Measurements from ENCODE around the gene PLA2G6. TPM values are rescaled to one million over a fixed set of nuclear protein-coding genes. Genes with fewer than 3 reads are reported as not detected.

Gene PLA2G6
- total RNA-seq, 1 donor, result 10.8 TPM

- no peak within 1 kb of the TSS for H3K4me3 ChIP-seq (ENCODE audit: low read depth, low read length)
- no peak for DNase-seq (ENCODE audit: low read depth)
- no peak for TF ChIP-seq CTCF (IDR thresholded peaks at IDR 0.05; ENCODE audit: insufficient read depth, low read depth, low read length)
Measured at GRCh38 chr22:38110008-38110862, 71.4 kb downstream of the PLA2G6 start, which contains the start of gene BAIAP2L2. Gene BAIAP2L2, minus strand, starts transcription at chr22:38110684. Its CDS starts 159 bp downstream, at chr22:38110525.

- no peak for TF ChIP-seq CTCF (IDR thresholded peaks at IDR 0.05; ENCODE audit: insufficient read depth, low read depth, low read length)
- DNase-seq (ENCODE audit: low read depth), result no peak
- no peak overlapping the region for H3K4me3 ChIP-seq (ENCODE audit: low read depth, low read length)
Measured at GRCh38 chr22:38109371-38110001, 72.1 kb downstream of the PLA2G6 start.

GRCh38 chr22:38108561-38109319, 72.9 kb downstream of the PLA2G6 start:
- H3K4me3 ChIP-seq (ENCODE audit: low read depth, low read length), result no peak overlapping the region
- TF ChIP-seq CTCF (IDR thresholded peaks at IDR 0.05; ENCODE audit: insufficient read depth, low read depth, low read length), result no peak
- DNase-seq (ENCODE audit: low read depth), result no peak

- no peak for DNase-seq (ENCODE audit: low read depth)
- H3K4me3 ChIP-seq (ENCODE audit: low read depth, low read length), result no peak overlapping the region
- TF ChIP-seq CTCF (IDR thresholded peaks at IDR 0.05; ENCODE audit: insufficient read depth, low read depth, low read length), result no peak
Measured at GRCh38 chr22:38107692-38108515, 73.7 kb downstream of the PLA2G6 start.

GRCh38 chr22:38106814-38107578, 74.6 kb downstream of the PLA2G6 start:
- no peak for TF ChIP-seq CTCF (IDR thresholded peaks at IDR 0.05; ENCODE audit: insufficient read depth, low read depth, low read length)
- no peak for DNase-seq (ENCODE audit: low read depth)
- no peak overlapping the region for H3K4me3 ChIP-seq (ENCODE audit: low read depth, low read length)

Data from fibroblast of villous mesenchyme (primary cell).